ENCODE results near the gene CTU1.

CTU1 gene

DNA sequence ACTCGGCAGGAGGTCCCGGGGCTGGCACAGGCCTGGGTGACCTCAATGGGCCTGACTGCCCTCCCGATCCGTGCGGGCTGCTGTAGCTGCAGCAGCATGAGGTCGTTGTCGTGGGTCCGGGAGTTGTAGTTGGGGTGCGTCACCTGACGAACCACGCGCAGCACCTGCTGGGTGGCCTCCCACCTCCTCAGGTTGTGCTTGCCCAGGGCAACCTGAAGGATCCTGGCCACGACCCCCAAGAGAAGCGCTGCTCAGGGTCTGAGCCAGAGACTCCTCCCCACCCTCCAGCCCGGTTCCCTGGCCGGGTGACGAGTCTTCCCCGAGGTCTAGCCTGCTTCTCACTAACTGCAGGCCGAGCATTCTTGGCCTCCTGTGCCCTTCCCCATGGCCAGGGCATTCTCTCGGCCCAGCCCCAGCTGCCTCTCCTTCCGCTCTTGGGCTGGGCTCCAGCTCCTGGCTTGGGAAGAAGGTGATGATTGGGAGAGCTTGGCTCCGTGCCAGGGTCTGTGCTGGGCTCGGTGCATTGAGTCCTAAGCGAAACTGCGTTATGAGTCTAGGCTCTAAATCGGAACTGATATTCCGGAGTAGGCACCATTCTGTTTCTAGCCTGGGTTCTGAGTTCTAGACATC lies 28.6 kb downstream of the CTU1 start:
- Histone ChIP-seq H4K20me1 (ENCODE audit: insufficient read depth, low read length) (no peaks in the 10 kb centered on the region), H3K9ac (ENCODE audit: low read depth, low read length) (no peak overlapping the region), H3K4me3 (ENCODE audit: low read depth in 1 of 2, low read length in 2 of 2) (no peak overlapping the region), H3K27ac (ENCODE audit: low read length) (no peak overlapping the region), H3K9me3 (ENCODE audit: insufficient read depth, low read length, severe bottlenecking) (no peaks in the 10 kb centered on the region), H3K4me1 (ENCODE audit: insufficient read depth, low read length) (no peaks in the 10 kb centered on the region), H2AFZ (ENCODE audit: low read depth, low read length) (no peak overlapping the region), H3K36me3 (ENCODE audit: insufficient read depth, low read length) (no peaks in the 10 kb centered on the region), H3K4me2 (ENCODE audit: insufficient read depth, low read length) (no peak overlapping the region), H3K27me3 (ENCODE audit: insufficient read depth, low read length, poor library complexity) (no peaks in the 10 kb centered on the region), H3K79me2 (ENCODE audit: insufficient read depth, low read length) (no peaks in the 10 kb centered on the region)
- ATAC-seq (ENCODE audit: insufficient read depth, low read depth) (no peak), DNase-seq (no peak)
- no peak for TF ChIP-seq CTCF (IDR thresholded peaks at IDR 0.05; ENCODE audit: borderline replicate concordance, extremely low read depth, low read length, poor library complexity, severe bottlenecking)
- no peak for TF ChIP-seq EZH2 (IDR thresholded peaks at IDR 0.05; ENCODE audit: borderline replicate concordance, low read depth, low read length, severe bottlenecking)

DNA sequence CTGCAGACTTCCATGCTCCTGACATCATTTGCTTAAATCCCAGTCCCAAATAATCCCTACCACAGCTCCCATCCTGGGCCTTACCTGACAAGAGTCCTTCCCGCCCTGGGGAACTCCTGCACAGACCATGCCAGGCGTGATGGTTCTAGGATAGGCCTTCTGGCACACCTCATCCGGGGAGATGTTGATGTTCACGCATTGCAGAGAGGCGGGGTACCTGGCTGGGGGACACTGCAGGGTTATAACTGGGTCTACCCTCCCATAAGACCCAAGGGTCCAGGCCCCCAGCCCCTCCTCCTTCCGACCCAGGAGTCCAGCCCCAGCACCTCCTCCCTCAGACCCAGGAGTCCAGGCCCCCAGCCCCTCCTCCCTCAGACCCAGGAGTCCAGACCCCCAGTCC lies 29.5 kb downstream of the CTU1 start:
- Histone ChIP-seq H3K27me3 (ENCODE audit: insufficient read depth, low read length, poor library complexity) (no peaks in the 10 kb centered on the region), H4K20me1 (ENCODE audit: insufficient read depth, low read length) (no peaks in the 10 kb centered on the region), H3K9me3 (ENCODE audit: insufficient read depth, low read length, severe bottlenecking) (no peaks in the 10 kb centered on the region), H3K36me3 (ENCODE audit: insufficient read depth, low read length) (no peaks in the 10 kb centered on the region), H2AFZ (ENCODE audit: low read depth, low read length) (no peak overlapping the region), H3K4me1 (ENCODE audit: insufficient read depth, low read length) (no peaks in the 10 kb centered on the region), H3K4me3 (ENCODE audit: low read depth in 1 of 2, low read length in 2 of 2) (no peak overlapping the region), H3K79me2 (ENCODE audit: insufficient read depth, low read length) (no peaks in the 10 kb centered on the region), H3K4me2 (ENCODE audit: insufficient read depth, low read length) (no peak overlapping the region), H3K9ac (ENCODE audit: low read depth, low read length) (no peak overlapping the region), H3K27ac (ENCODE audit: low read length) (no peak overlapping the region)
- DNase-seq (no peak), ATAC-seq (ENCODE audit: insufficient read depth, low read depth) (no peak)
- no peak for TF ChIP-seq CTCF (IDR thresholded peaks at IDR 0.05; ENCODE audit: borderline replicate concordance, extremely low read depth, low read length, poor library complexity, severe bottlenecking)
- TF ChIP-seq EZH2 (IDR thresholded peaks at IDR 0.05; ENCODE audit: borderline replicate concordance, low read depth, low read length, severe bottlenecking) = no peak

DNA sequence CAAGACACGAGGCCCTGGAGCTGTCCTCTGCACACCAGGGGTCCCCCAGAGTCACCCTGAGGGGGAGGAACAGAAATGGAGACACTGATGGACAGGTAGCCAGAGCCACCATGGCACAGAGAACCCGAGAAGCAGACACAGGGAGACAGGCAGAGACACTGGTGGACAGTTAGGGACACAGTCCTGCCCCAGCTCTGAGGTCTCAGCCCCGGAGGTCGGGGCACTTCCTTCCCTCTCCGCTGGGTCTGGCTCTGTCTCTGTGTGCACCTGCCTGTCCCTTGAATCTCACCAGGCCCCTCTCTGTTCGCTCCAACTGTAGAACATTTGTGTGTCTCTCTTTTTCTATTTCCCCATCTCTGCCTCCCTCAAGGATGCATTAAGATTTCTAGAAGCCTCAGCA lies 30.1 kb downstream of the CTU1 start:
- Histone ChIP-seq H3K27ac (ENCODE audit: low read length) (no peak overlapping the region), H3K4me3 (ENCODE audit: low read depth in 1 of 2, low read length in 2 of 2) (no peak overlapping the region), H3K79me2 (ENCODE audit: insufficient read depth, low read length) (no peaks in the 10 kb centered on the region), H3K36me3 (ENCODE audit: insufficient read depth, low read length) (no peaks in the 10 kb centered on the region), H3K4me2 (ENCODE audit: insufficient read depth, low read length) (no peak overlapping the region), H3K9me3 (ENCODE audit: insufficient read depth, low read length, severe bottlenecking) (peaks cover 2% of the 10 kb centered on the region), H2AFZ (ENCODE audit: low read depth, low read length) (no peak overlapping the region), H3K4me1 (ENCODE audit: insufficient read depth, low read length) (no peaks in the 10 kb centered on the region), H3K9ac (ENCODE audit: low read depth, low read length) (no peak overlapping the region), H3K27me3 (ENCODE audit: insufficient read depth, low read length, poor library complexity) (no peaks in the 10 kb centered on the region), H4K20me1 (ENCODE audit: insufficient read depth, low read length) (no peaks in the 10 kb centered on the region)
- ATAC-seq (ENCODE audit: insufficient read depth, low read depth) = no peak
- DNase-seq = no peak
- TF ChIP-seq EZH2 (IDR thresholded peaks at IDR 0.05; ENCODE audit: borderline replicate concordance, low read depth, low read length, severe bottlenecking) (no peak), CTCF (IDR thresholded peaks at IDR 0.05; ENCODE audit: borderline replicate concordance, extremely low read depth, low read length, poor library complexity, severe bottlenecking) (no peak)
